ENCODE measurements around the gene PITRM1. TPM values are rescaled to one million over a fixed set of nuclear protein-coding genes. Genes with fewer than 3 reads are reported as not detected.

Gene PITRM1
- total RNA-seq, 1 donor from 2014 or later, result 60.3 TPM

- TF ChIP-seq CTCF (IDR thresholded peaks at IDR 0.05; ENCODE audit: unreplicated experiment), result no peak
- H3K4me1 Mint-ChIP-seq (ENCODE audit: unreplicated experiment), result no peaks in the 10 kb centered on the region
- no peak overlapping the region for H3K27ac Mint-ChIP-seq (ENCODE audit: unreplicated experiment)
- peaks cover 2% of the 10 kb centered on the region for H3K27me3 Mint-ChIP-seq (ENCODE audit: unreplicated experiment)
- H3K36me3 Mint-ChIP-seq (ENCODE audit: low read depth, unreplicated experiment), result no peaks in the 10 kb centered on the region
- no peak for DNase-seq (ENCODE audit: low spot score)
- H3K9me3 Mint-ChIP-seq (ENCODE audit: unreplicated experiment), result no peaks in the 10 kb centered on the region
- no peak overlapping the region for H3K4me3 Mint-ChIP-seq (ENCODE audit: unreplicated experiment)
Measured at GRCh38 chr10:3203972-3204371, 31.4 kb upstream of the PITRM1 start.

- no peaks in the 10 kb centered on the region for H3K9me3 Mint-ChIP-seq (ENCODE audit: unreplicated experiment)
- no peak for TF ChIP-seq CTCF (IDR thresholded peaks at IDR 0.05; ENCODE audit: unreplicated experiment)
Measured at GRCh38 chr10:3203016-3203811, 30.6 kb upstream of the PITRM1 start.

GRCh38 chr10:3201796-3202195 is 29.2 kb upstream of the PITRM1 start:
- no peak for DNase-seq (ENCODE audit: low spot score)
- H3K27ac Mint-ChIP-seq (ENCODE audit: unreplicated experiment), result no peak overlapping the region
- peaks cover 6% of the 10 kb centered on the region for H3K27me3 Mint-ChIP-seq (ENCODE audit: unreplicated experiment)
- H3K9me3 Mint-ChIP-seq (ENCODE audit: unreplicated experiment), result no peaks in the 10 kb centered on the region
- H3K4me1 Mint-ChIP-seq (ENCODE audit: unreplicated experiment), result peaks cover 6% of the 10 kb centered on the region
- no peaks in the 10 kb centered on the region for H3K36me3 Mint-ChIP-seq (ENCODE audit: low read depth, unreplicated experiment)
- no peak overlapping the region for H3K4me3 Mint-ChIP-seq (ENCODE audit: unreplicated experiment)
- TF ChIP-seq CTCF (IDR thresholded peaks at IDR 0.05; ENCODE audit: unreplicated experiment), result no peak

More at GRCh38 chr10:3203016-3203811, 30.6 kb upstream of the PITRM1 start:
- no peaks in the 10 kb centered on the region for H3K4me1 Mint-ChIP-seq (ENCODE audit: unreplicated experiment)
- H3K4me3 Mint-ChIP-seq (ENCODE audit: unreplicated experiment), result no peak overlapping the region
- DNase-seq (ENCODE audit: low spot score), result no peak
- no peak overlapping the region for H3K27ac Mint-ChIP-seq (ENCODE audit: unreplicated experiment)
- H3K36me3 Mint-ChIP-seq (ENCODE audit: low read depth, unreplicated experiment), result no peaks in the 10 kb centered on the region
- peaks cover 2% of the 10 kb centered on the region for H3K27me3 Mint-ChIP-seq (ENCODE audit: unreplicated experiment)

- peaks cover 6% of the 10 kb centered on the region for H3K4me1 Mint-ChIP-seq (ENCODE audit: unreplicated experiment)
- H3K4me3 Mint-ChIP-seq (ENCODE audit: unreplicated experiment), result no peak overlapping the region
- H3K9me3 Mint-ChIP-seq (ENCODE audit: unreplicated experiment), result no peaks in the 10 kb centered on the region
- no peak for DNase-seq (ENCODE audit: low spot score)
- peaks cover 6% of the 10 kb centered on the region for H3K27me3 Mint-ChIP-seq (ENCODE audit: unreplicated experiment)
- no peak overlapping the region for H3K27ac Mint-ChIP-seq (ENCODE audit: unreplicated experiment)
- no peaks in the 10 kb centered on the region for H3K36me3 Mint-ChIP-seq (ENCODE audit: low read depth, unreplicated experiment)
- TF ChIP-seq CTCF (IDR thresholded peaks at IDR 0.05; ENCODE audit: unreplicated experiment), result no peak
Measured at GRCh38 chr10:3199488-3199887, 26.9 kb upstream of the PITRM1 start.

GRCh38 chr10:3198900-3199299 is 26.3 kb upstream of the PITRM1 start:
- Mint-ChIP-seq H3K9me3 (ENCODE audit: unreplicated experiment) (no peaks in the 10 kb centered on the region), H3K36me3 (ENCODE audit: low read depth, unreplicated experiment) (no peaks in the 10 kb centered on the region), H3K4me1 (ENCODE audit: unreplicated experiment) (peaks cover 6% of the 10 kb centered on the region), H3K27ac (ENCODE audit: unreplicated experiment) (no peak overlapping the region), H3K27me3 (ENCODE audit: unreplicated experiment) (peaks cover 6% of the 10 kb centered on the region), H3K4me3 (ENCODE audit: unreplicated experiment) (no peak overlapping the region)
- no peak for DNase-seq (ENCODE audit: low spot score)
- TF ChIP-seq CTCF (IDR thresholded peaks at IDR 0.05; ENCODE audit: unreplicated experiment), result no peak
